ENCODE results near the gene AMN1.
"Not testable (repeated sequence)": the region's sequence is repeated elsewhere in the genome, so short reads cannot be mapped to it uniquely, and the experiment has no call there.

Gene AMN1

DNA sequence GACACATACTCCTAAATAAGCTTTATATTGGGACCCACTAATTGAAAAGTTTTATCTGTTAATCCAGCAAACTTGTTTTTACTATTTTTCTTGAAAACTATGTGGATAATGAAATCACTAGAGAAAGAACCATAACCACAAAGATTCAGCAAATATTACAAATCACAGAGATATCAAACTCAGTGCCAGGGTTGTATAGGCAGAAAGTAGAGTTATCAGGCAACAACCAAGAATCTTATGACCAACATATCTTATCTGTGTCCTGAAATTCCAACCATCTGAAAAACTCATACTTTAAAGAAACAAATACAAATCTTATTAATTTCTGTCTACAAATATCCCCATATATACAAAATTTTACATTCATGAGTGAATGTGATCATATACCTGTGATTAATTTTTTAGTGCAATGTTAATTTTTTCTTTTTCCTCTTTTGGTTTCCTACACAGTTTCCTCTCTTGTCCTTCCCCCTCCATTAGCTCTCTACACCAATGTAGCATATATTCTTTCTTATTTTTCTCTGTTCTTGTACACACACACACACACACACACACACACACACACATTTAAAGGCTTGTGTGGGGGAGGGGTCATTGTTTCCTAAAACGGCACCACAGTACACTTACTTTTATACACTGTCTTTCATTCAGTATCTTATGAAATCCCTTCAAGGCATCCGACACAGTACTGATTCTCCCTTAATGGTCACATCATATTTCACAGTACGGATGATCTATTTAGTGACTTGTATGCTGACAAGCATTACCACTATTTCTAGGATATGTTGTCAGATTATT, 18.6 kb downstream of the AMN1 start:
- FAIRE-seq (no peak), DNase-seq (ENCODE audit: insufficient read length) (no peak)

GRCh38 chr12:31708118-31708517, 20.7 kb downstream of the AMN1 start:
- not testable (repeated sequence) for DNase-seq (ENCODE audit: insufficient read length); FAIRE-seq

More for the DNA sequence above, 18.6 kb downstream of the AMN1 start:
- no peak for TF ChIP-seq TAF1 (IDR thresholded peaks at IDR 0.05; ENCODE audit: borderline replicate concordance, low read depth, low read length)
- TF ChIP-seq POLR2AphosphoS5 (IDR thresholded peaks at IDR 0.05; ENCODE audit: low read depth, low read length) = no peak
- TF ChIP-seq POLR2A (IDR thresholded peaks at IDR 0.05; ENCODE audit: low read depth, low read length) = no peak

DNA sequence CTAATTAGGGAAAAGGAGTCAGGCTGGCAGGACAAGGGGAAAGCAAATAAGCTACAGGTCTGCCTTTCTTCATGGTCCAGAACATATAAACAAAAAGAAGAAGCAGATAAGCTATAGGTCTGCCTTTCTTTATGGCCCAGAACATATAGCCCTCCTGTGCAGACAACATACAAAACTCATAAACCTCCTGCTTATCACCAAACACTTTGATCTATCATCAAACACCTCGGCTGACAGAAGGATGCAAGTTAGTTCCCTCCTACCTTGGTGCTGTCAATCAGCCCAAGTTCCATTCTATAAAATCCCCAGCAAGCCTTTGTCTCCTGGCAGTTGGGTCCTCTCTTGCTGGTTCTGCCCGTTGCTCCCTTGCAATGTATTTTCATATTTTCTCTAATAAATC, 23.2 kb downstream of the AMN1 start:
- DNase-seq (ENCODE audit: insufficient read length) (no peak), FAIRE-seq (no peak)
- no peak for TF ChIP-seq POLR2A (IDR thresholded peaks at IDR 0.05; ENCODE audit: low read depth, low read length)
- TF ChIP-seq TAF1 (IDR thresholded peaks at IDR 0.05; ENCODE audit: borderline replicate concordance, low read depth, low read length) = no peak
- no peak for TF ChIP-seq POLR2AphosphoS5 (IDR thresholded peaks at IDR 0.05; ENCODE audit: low read depth, low read length)

- TF ChIP-seq POLR2A (IDR thresholded peaks at IDR 0.05; ENCODE audit: low read depth, low read length) (no peak), TAF1 (IDR thresholded peaks at IDR 0.05; ENCODE audit: borderline replicate concordance, low read depth, low read length) (no peak), POLR2AphosphoS5 (IDR thresholded peaks at IDR 0.05; ENCODE audit: low read depth, low read length) (no peak)
- FAIRE-seq (no peak), DNase-seq (ENCODE audit: insufficient read length) (no peak)
Measured at GRCh38 chr12:31702047-31702446, 26.8 kb downstream of the AMN1 start.

DNA sequence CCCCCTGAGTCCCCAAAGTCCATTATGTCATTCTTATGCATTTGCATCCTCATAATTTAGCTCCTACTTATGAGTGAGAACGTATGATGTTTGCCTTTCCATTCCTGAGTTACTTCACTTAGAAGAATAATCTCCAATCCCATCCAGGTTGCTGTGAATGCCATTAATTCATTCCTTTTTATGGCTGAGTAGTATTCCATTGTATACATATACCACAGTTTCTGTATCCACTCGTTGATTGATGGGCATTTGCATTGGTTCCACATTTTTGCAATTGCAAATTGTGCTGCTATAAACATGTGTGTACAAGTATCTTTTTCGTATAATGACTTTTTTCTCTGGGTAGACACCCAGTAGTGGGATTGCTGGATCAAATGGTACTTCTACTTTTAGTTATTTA, 38.9 kb downstream of the AMN1 start:
- not testable (repeated sequence) for DNase-seq (ENCODE audit: insufficient read length); FAIRE-seq

DNA sequence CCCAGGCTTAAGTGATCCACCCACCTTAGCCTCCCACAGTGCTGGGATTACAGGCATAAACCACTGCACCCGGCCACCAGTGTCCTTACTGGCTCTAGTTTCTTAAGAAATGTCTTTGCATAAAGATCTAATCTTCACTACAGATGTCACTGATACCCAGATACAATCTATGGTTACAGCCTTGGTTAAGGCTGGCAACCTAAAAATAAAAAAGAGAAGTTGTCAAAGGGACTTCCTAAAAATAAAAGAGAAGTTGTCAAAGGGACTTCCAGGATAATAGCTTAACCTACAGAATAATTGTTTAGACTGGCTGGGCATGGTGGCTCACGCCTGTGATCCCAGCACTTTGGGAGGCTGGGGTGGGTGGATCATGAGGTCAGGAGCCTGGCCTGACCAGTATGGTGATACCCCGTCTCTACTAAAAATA, 41.7 kb downstream of the AMN1 start:
- TF ChIP-seq POLR2A (IDR thresholded peaks at IDR 0.05; ENCODE audit: low read depth, low read length) = no peak
- no peak for TF ChIP-seq POLR2AphosphoS5 (IDR thresholded peaks at IDR 0.05; ENCODE audit: low read depth, low read length)
- TF ChIP-seq TAF1 (IDR thresholded peaks at IDR 0.05; ENCODE audit: borderline replicate concordance, low read depth, low read length) = no peak
- no peak for FAIRE-seq
- DNase-seq (ENCODE audit: insufficient read length) = peak; percentile 10

GRCh38 chr12:31685801-31686200, 43.0 kb downstream of the AMN1 start:
- DNase-seq (ENCODE audit: insufficient read length) (no peak), FAIRE-seq (no peak)
- TF ChIP-seq POLR2A (IDR thresholded peaks at IDR 0.05; ENCODE audit: low read depth, low read length) (no peak), TAF1 (IDR thresholded peaks at IDR 0.05; ENCODE audit: borderline replicate concordance, low read depth, low read length) (no peak), POLR2AphosphoS5 (IDR thresholded peaks at IDR 0.05; ENCODE audit: low read depth, low read length) (no peak)

- TF ChIP-seq POLR2AphosphoS5 (IDR thresholded peaks at IDR 0.05; ENCODE audit: low read depth, low read length) (no peak), POLR2A (IDR thresholded peaks at IDR 0.05; ENCODE audit: low read depth, low read length) (no peak), TAF1 (IDR thresholded peaks at IDR 0.05; ENCODE audit: borderline replicate concordance, low read depth, low read length) (no peak)
- DNase-seq (ENCODE audit: insufficient read length) = peak; percentile 37
- FAIRE-seq = peak; percentile 92
Measured at GRCh38 chr12:31682136-31682962, 46.5 kb downstream of the AMN1 start.

DNA sequence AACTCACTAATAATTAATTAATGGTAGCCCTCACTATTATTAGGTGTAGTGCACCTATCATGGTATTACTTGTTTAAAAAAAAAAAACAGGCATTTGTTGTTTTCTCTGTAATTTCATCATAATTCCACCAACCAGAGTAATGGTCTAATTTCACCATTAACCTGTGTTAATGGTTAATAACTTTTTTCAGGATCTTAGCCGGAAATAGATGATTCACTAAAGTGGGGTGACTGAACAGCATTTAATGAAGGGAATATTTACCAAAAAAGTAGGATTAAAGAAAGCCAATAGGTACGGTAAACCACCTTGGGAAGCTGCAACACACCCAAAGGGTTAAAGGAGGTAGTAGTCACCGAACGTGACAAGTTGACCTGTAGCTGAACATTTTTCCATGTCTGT, 56.3 kb downstream of the AMN1 start:
- FAIRE-seq (no peak), DNase-seq (ENCODE audit: insufficient read length) (no peak)

GRCh38 chr12:31669582-31669981, 59.2 kb downstream of the AMN1 start:
- not testable (repeated sequence) for DNase-seq (ENCODE audit: insufficient read length); FAIRE-seq

More for the DNA sequence above, 56.3 kb downstream of the AMN1 start:
- TF ChIP-seq POLR2A (IDR thresholded peaks at IDR 0.05; ENCODE audit: low read depth, low read length) (no peak), TAF1 (IDR thresholded peaks at IDR 0.05; ENCODE audit: borderline replicate concordance, low read depth, low read length) (no peak), POLR2AphosphoS5 (IDR thresholded peaks at IDR 0.05; ENCODE audit: low read depth, low read length) (no peak)

GRCh38 chr12:31669020-31669419, 59.8 kb downstream of the AMN1 start:
- TF ChIP-seq POLR2A (IDR thresholded peaks at IDR 0.05; ENCODE audit: low read depth, low read length) (no peak), POLR2AphosphoS5 (IDR thresholded peaks at IDR 0.05; ENCODE audit: low read depth, low read length) (no peak), TAF1 (IDR thresholded peaks at IDR 0.05; ENCODE audit: borderline replicate concordance, low read depth, low read length) (no peak)
- FAIRE-seq (no peak), DNase-seq (ENCODE audit: insufficient read length) (no peak)

DNA sequence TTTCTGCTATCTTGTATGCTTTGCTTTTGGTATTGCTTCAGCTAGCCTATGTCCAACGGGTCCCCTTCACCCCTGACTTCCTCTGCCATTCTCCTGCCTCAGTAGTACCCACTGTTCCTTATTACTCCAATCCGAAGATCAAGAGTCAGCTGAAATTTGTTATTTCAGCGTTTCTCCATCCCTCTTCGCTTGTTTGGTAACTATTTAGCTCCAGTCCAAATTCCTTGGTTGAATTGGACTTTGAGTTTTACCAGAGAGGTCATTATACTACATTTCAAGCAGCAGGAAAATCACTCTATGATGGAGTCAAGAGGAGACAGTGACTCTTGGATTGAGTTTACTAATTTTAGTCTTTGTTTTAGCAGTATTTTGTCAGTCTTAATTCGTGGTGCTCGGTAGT, 64.8 kb downstream of the AMN1 start:
- FAIRE-seq (no peak), DNase-seq (ENCODE audit: insufficient read length) (no peak)
- no peak for TF ChIP-seq POLR2A (IDR thresholded peaks at IDR 0.05; ENCODE audit: low read depth, low read length)
- no peak for TF ChIP-seq TAF1 (IDR thresholded peaks at IDR 0.05; ENCODE audit: borderline replicate concordance, low read depth, low read length)
- no peak for TF ChIP-seq POLR2AphosphoS5 (IDR thresholded peaks at IDR 0.05; ENCODE audit: low read depth, low read length)

Measured in GM12892 (cell line).